ENCODE results near the gene RASA2. TPM values are rescaled to one million over a fixed set of nuclear protein-coding genes. Genes with fewer than 3 reads are reported as not detected.

The RASA2 gene
- total and polyA plus RNA-seq, 2 of the 4 experiments (the other 2 are of a cell fraction) = 6.1 to 14.0 TPM

DNA sequence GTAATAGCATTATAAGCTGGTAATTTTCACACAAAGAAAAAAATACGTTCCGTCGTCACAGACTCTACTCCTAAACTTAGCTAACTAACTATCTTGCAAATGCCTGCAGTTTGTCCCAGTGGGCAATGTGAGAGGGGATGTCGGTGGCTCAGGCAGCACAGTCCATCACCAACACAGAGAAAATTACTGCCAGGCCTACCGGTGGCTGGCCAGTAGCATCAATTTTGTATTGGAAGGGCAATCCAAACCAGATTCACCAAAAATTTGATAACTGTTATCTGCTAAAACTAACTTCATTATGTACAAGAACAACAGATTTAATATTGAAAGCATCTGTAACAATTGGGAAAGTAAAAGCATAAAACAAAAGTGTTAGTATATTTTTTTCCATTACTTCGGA lies 37.4 kb upstream of the RASA2 start:
- Histone ChIP-seq H3K79me1 (ENCODE audit: low read depth in 1 of 2, low read length in 2 of 2) (peaks cover 38 to 56% of the 10 kb centered on the region in 2 experiments), H3K9me3 (ENCODE audit: control insufficient read depth, insufficient read depth, low read length) (no peaks in the 10 kb centered on the region), H3K14ac (replicated peaks; ENCODE audit: low read depth, low read length) (peak overlapping the region; percentile 83), H3K4me3 (ENCODE audit: insufficient read depth, low read depth, low read length) (no peak overlapping the region), H3K4ac (ENCODE audit: low read depth, low read length) (peak overlapping the region; percentile 97), H2BK15ac (ENCODE audit: low read depth, low read length) (peak overlapping the region; percentile 52; the same call in 2 of the 3 replicates), H3K4me2 (ENCODE audit: low read depth, low read length) (no peak overlapping the region), H2AFZ (replicated peaks; ENCODE audit: low read length, poor library complexity) (no peak overlapping the region), H3K23ac (ENCODE audit: low read depth, low read length) (peak overlapping the region; percentile 88; the same call in 1 of the 2 replicates), H2AK5ac (ENCODE audit: low read depth, low read length) (peak overlapping the region; percentile 92), H3K9me1 (ENCODE audit: insufficient read depth, low read length) (peaks cover 21% of the 10 kb centered on the region), H3K27me3 (ENCODE audit: control insufficient read depth, insufficient read depth, low read length) (no peaks in the 10 kb centered on the region), H3K4me1 (ENCODE audit: control insufficient read depth, insufficient read depth, low read length) (peaks cover 25% of the 10 kb centered on the region), H2BK5ac (ENCODE audit: low read depth, low read length, poor library complexity, severe bottlenecking) (peak overlapping the region; percentile 98), H3K9ac (ENCODE audit: low read depth, low read length) (peak overlapping the region; percentile 61), H3K36me3 (ENCODE audit: control insufficient read depth, insufficient read depth, low read length) (peaks cover 20% of the 10 kb centered on the region), H2BK20ac (ENCODE audit: low read depth, low read length) (peak overlapping the region; percentile 97), H3K18ac (ENCODE audit: low read depth, low read length) (peak overlapping the region; percentile 98), H2BK120ac (ENCODE audit: low read depth, low read length) (peak overlapping the region; percentile 96), H2AK9ac (replicated peaks; ENCODE audit: low read depth, low read length, poor library complexity) (no peak overlapping the region), H4K5ac (ENCODE audit: low read depth, low read length) (peak overlapping the region; percentile 95), H3K56ac (ENCODE audit: extremely low read depth, insufficient read depth, low read length) (peak overlapping the region; percentile 14; the same call in 1 of the 2 replicates), H4K20me1 (ENCODE audit: insufficient read depth, low read length) (no peaks in the 10 kb centered on the region), H4K91ac (ENCODE audit: insufficient read depth, low read depth, low read length) (peak overlapping the region; percentile 94), H4K8ac (ENCODE audit: low read depth in 2 of 2, low read length in 2 of 2) (peak overlapping the region; percentile 80 to 93; a peak in 3 of 4 replicates), H3K27ac (ENCODE audit: insufficient read depth, low read length) (peak overlapping the region; percentile 91)
- WGBS, 2 experiments (ENCODE audit: extremely low coverage in 2 of 2, insufficient read length in 1 of 2) = no CpG with 5 or more reads among the region's 6 CpGs
- POLR2A ChIA-PET (ENCODE audit: unreplicated experiment) = no interaction called here
- dilution Hi-C loops (cut with HindIII; ENCODE audit: low sequenced_read_pairs, unreplicated experiment) (no loop called here), intact Hi-C loops (cut with micrococcal nuclease) (loop anchor here (2.0 kb wide), 1 partner anchor 37 kb away; no protein-coding TSS in a partner anchor), in situ Hi-C loops (cut with MboI; ENCODE audit: low sequenced_read_pairs) (no loop called here)
- BruUV-seq (replicated peaks) = no TSS peak
- TF ChIP-seq CEBPB (IDR thresholded peaks at IDR 0.05; ENCODE audit: low read depth, low read length) (no peak), NFE2L2 (IDR thresholded peaks at IDR 0.05; ENCODE audit: low read depth, low read length) (no peak), RCOR1 (IDR thresholded peaks at IDR 0.05; ENCODE audit: insufficient replicate concordance, low read length) (no peak), FOS (IDR thresholded peaks at IDR 0.05; ENCODE audit: low read depth, low read length) (no peak), MAFK (IDR thresholded peaks at IDR 0.05; ENCODE audit: low read depth, low read length) (no peak)
- TF ChIP-seq, protein P1, sequence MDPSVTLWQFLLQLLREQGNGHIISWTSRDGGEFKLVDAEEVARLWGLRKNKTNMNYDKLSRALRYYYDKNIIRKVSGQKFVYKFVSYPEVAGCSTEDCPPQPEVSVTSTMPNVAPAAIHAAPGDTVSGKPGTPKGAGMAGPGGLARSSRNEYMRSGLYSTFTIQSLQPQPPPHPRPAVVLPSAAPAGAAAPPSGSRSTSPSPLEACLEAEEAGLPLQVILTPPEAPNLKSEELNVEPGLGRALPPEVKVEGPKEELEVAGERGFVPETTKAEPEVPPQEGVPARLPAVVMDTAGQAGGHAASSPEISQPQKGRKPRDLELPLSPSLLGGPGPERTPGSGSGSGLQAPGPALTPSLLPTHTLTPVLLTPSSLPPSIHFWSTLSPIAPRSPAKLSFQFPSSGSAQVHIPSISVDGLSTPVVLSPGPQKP (IDR thresholded peaks at IDR 0.05; ENCODE audit: borderline replicate concordance, low read depth, low read length) = no peak
- TF ChIP-seq, protein P2, sequence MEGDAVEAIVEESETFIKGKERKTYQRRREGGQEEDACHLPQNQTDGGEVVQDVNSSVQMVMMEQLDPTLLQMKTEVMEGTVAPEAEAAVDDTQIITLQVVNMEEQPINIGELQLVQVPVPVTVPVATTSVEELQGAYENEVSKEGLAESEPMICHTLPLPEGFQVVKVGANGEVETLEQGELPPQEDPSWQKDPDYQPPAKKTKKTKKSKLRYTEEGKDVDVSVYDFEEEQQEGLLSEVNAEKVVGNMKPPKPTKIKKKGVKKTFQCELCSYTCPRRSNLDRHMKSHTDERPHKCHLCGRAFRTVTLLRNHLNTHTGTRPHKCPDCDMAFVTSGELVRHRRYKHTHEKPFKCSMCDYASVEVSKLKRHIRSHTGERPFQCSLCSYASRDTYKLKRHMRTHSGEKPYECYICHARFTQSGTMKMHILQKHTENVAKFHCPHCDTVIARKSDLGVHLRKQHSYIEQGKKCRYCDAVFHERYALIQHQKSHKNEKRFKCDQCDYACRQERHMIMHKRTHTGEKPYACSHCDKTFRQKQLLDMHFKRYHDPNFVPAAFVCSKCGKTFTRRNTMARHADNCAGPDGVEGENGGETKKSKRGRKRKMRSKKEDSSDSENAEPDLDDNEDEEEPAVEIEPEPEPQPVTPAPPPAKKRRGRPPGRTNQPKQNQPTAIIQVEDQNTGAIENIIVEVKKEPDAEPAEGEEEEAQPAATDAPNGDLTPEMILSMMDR (conservative IDR thresholded peaks at IDR 0.05; ENCODE audit: low read depth, low read length) = no peak
- no peak for ATAC-seq (ENCODE audit: low read depth)
- no peak for DNase-seq
- CTCF ChIA-PET = interaction anchor here (1.2 to 2.4 kb wide), 4 partner anchors 42 to 147 kb away, joined by 4 to 11 read pairs (median 5); no protein-coding TSS in a partner anchor
